Mononuclear cell (primary cell): Measurements from ENCODE around the gene SERPIND1. TPM values are rescaled to one million over a fixed set of nuclear protein-coding genes. Genes with fewer than 3 reads are reported as not detected.
"Not testable (repeated sequence)": the region's sequence is repeated elsewhere in the genome, so short reads cannot be mapped to it uniquely, and the experiment has no call there.

Experiments
- H3K27me3 ChIP-seq: 2 replicates; pipeline ENCODE4 v1.6.0; 2011; ENCODE audit warnings: low read length, control low read depth; ENCODE audit not compliant: insufficient read depth
- H3K4me1 ChIP-seq: 2 replicates; pipeline ENCODE4 v1.5.1; 2011; ENCODE audit warnings: mild to moderate bottlenecking, low read length, control low read depth; ENCODE audit not compliant: insufficient read depth
- H3K4me3 ChIP-seq: 2 replicates; pipeline ENCODE4 v1.5.1; 2011; ENCODE audit warnings: mild to moderate bottlenecking, low read length, moderate library complexity
- H3K9me3 ChIP-seq: 2 replicates; pipeline ENCODE4 v1.5.1; 2011; ENCODE audit warnings: low read depth, mild to moderate bottlenecking, control low read depth, low read length
- total RNA-seq: library from RNA; depleted of rRNA; stranded (reverse); fragments of >200 nt; gene quantifications from one replicate; pipeline ENCODE4 v1.2.3, GENCODE V29; 2012

SERPIND1 gene
- total RNA-seq, 1 donor, result not detected

- H3K9me3 ChIP-seq, result no peaks in the 10 kb centered on the region
- no peak overlapping the region for H3K4me3 ChIP-seq
- no peaks in the 10 kb centered on the region for H3K4me1 ChIP-seq
- no peaks in the 10 kb centered on the region for H3K27me3 ChIP-seq
Observed at GRCh38 chr22:20823264-20823663, 49.4 kb downstream of the SERPIND1 start.

DNA sequence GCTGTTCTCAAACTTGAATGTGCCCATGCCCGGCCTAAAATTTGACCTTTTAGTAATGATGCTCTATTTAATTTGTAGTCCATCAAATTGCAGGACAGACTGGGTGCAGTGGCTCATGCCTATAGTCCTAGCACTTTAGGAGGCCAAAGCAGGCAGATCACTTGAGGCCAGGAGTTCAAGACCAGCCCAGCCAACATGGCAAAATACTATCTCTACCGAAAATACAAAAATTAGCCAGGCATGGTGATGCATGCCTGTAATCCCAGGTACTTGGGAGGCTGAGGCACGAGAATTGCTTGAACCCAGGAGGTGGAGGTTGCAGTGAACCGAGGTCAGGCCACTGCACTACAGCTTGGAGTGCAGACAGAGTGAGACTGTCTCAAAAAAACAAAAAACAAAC, 51.3 kb downstream of the SERPIND1 start:
- not testable (repeated sequence) for H3K9me3 ChIP-seq, H3K27me3 ChIP-seq, H3K4me1 ChIP-seq, H3K4me3 ChIP-seq

DNA sequence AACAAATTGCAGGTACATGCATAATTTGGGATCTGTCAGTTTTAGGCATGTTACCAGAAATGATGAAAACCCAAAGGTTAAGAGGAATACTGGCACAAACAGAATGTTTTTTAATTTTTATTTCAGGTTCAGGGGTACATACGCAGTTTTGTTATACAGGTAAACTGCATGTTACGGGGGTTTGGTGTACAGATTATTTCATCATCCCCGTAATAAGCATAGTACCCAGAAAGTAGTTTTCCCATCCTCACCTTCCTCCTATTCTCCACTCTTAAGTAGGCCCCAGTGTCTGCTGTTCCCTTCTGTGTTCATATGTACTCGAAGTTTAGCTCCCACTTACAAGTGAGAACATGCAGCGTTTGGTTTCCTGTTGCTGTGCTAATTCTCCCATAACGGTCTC, 51.7 kb downstream of the SERPIND1 start:
- no peaks in the 10 kb centered on the region for H3K27me3 ChIP-seq
- H3K4me1 ChIP-seq, result no peaks in the 10 kb centered on the region
- H3K9me3 ChIP-seq, result no peaks in the 10 kb centered on the region
- H3K4me3 ChIP-seq, result no peak overlapping the region

GRCh38 chr22:20826373-20827152, 52.6 kb downstream of the SERPIND1 start:
- not testable (repeated sequence) for H3K27me3 ChIP-seq, H3K4me1 ChIP-seq, H3K9me3 ChIP-seq

DNA sequence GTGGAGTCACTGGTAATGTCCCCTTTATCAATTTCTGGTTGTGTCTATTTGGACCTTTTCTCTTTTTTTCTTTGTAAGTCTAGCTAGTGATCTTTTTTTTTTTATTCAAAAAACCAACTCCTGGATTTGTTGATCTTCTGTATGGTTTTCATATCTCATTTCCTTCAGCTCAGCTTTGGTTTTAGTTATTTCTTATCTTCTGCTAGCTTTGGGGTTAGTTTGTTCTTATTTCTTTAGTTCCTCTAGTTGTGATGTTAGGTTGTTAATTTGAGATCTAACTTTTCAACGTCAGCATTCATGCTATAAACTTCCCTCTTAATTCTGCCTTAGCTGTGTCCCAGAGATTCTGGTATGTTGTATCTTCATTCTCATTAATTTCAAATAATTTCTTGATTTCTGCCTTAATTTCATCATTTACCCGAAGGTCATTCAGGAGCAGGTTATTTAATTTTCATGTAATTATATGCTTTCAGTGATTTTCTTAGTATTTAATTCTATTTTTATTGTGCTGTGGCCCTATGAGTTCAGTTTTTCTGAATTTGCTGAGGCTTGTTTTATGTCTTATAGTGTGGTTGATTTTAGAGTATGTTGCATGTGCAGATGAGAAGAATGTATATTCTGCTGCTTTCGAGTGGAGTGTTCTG, 55.7 kb downstream of the SERPIND1 start:
- no peaks in the 10 kb centered on the region for H3K9me3 ChIP-seq
- H3K4me1 ChIP-seq, result no peaks in the 10 kb centered on the region
- H3K4me3 ChIP-seq, result no peak overlapping the region
- no peaks in the 10 kb centered on the region for H3K27me3 ChIP-seq

More at GRCh38 chr22:20826373-20827152, 52.6 kb downstream of the SERPIND1 start:
- not testable (repeated sequence) for H3K4me3 ChIP-seq

- H3K4me1 ChIP-seq, result peaks cover 12% of the 10 kb centered on the region
- no peaks in the 10 kb centered on the region for H3K27me3 ChIP-seq
- no peak overlapping the region for H3K4me3 ChIP-seq
- no peaks in the 10 kb centered on the region for H3K9me3 ChIP-seq
Observed at GRCh38 chr22:20833225-20833665, 59.3 kb downstream of the SERPIND1 start.

DNA sequence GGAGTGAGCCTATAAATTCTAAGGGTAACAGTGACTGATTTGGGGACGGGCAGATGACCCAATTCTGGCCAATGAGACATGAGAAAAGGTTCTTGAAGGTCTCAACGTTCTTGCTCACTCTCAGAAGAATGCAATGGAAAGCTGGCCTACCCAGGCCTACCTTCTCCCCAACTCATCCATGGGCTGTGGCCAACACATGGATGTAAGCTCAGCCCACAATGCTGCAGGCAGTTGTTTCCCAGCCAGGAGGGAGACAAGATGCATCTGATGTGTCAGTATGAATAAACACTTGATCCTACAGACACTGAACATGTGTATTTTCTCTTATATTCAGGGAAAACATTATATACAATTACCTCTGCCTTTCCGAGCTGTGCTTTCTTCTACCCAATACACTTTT, 60.3 kb downstream of the SERPIND1 start:
- Histone ChIP-seq H3K4me1 (peaks cover 12% of the 10 kb centered on the region), H3K9me3 (no peaks in the 10 kb centered on the region), H3K27me3 (no peaks in the 10 kb centered on the region), H3K4me3 (no peak overlapping the region)

DNA sequence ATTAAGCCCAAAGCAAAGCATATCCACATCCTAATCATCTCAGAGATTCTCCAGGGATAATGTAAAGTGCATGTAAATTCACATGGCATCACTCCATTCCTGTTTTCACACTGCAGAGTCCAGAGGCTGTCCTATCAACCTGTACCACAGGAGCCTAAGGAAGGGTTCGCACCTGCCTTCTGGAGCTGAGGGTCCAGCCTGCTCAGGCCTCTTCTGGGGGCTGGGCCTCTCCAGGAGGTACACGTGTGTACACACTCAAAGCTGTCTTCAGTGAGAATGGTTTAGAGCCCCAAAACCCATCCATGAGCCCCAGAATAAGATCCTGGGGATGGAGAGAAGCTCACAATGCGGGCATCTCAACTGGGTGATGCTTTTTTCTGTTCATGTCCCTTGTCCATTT, 60.8 kb downstream of the SERPIND1 start:
- Histone ChIP-seq H3K4me1 (peaks cover 12% of the 10 kb centered on the region), H3K4me3 (no peak overlapping the region), H3K27me3 (no peaks in the 10 kb centered on the region), H3K9me3 (no peaks in the 10 kb centered on the region)

Other genes with a start within 250 kb of the SERPIND1 start
- 83.0 TPM for gene PI4KA, start 84.7 kb downstream of the SERPIND1 start, total RNA-seq
- 11.5 TPM for gene SNAP29, start 84.9 kb downstream of the SERPIND1 start, total RNA-seq
- 51.9 TPM for gene CRKL, start 143.3 kb downstream of the SERPIND1 start, total RNA-seq
- gene AIFM3, start 193.1 kb downstream of the SERPIND1 start, total RNA-seq, result 5.2 TPM
- gene LZTR1, start 208.2 kb downstream of the SERPIND1 start, total RNA-seq, result 24.8 TPM
- 58.2 TPM for gene THAP7, start 228.0 kb downstream of the SERPIND1 start, total RNA-seq
- gene P2RX6, start 241.1 kb downstream of the SERPIND1 start, total RNA-seq, result 0.21 TPM